Cardiac fibroblast (primary cell): Measurements from ENCODE around the gene MPPED1.

Experiments used
- DNase-seq, 2 donors: peaks; one replicate each; pipeline versions ENCODE4 v3.0.0 to v3.0.0-alpha.2; 2010; ENCODE audit warnings: low read depth in 2 of 2
- H3K4me3 ChIP-seq, 2 donors: replicated peaks in 1 of 2; 1 replicate in 1 of 2; 2 replicates in 1 of 2; pipeline ENCODE4 v1.5.1; 2011; ENCODE audit warnings: low read depth in 2 of 2, low read length in 2 of 2, mild to moderate bottlenecking in 2 of 2, moderate library complexity in 1 of 2
- CTCF ChIP-seq: IDR thresholded peaks from one replicate; pipeline ENCODE4 v1.5.1; 2011; ENCODE audit warnings: low read depth, mild to moderate bottlenecking, low read length, inconsistent platforms

The MPPED1 gene

GRCh38 chr22:43475549-43476076 lies 63.8 kb downstream of the MPPED1 start:
- no peak overlapping the region for H3K4me3 ChIP-seq
- DNase-seq: no peak
- no peak for TF ChIP-seq CTCF

GRCh38 chr22:43476341-43476740 lies 64.5 kb downstream of the MPPED1 start:
- no peak overlapping the region for H3K4me3 ChIP-seq
- no peak for TF ChIP-seq CTCF
- no peak for DNase-seq

- TF ChIP-seq CTCF: no peak
- no peak for DNase-seq
- H3K4me3 ChIP-seq: no peak overlapping the region
Observed at GRCh38 chr22:43476751-43477725, 65.2 kb downstream of the MPPED1 start.

GRCh38 chr22:43477966-43478365 lies 66.2 kb downstream of the MPPED1 start:
- TF ChIP-seq CTCF: no peak
- H3K4me3 ChIP-seq: no peak overlapping the region
- no peak for DNase-seq

GRCh38 chr22:43478621-43479300 lies 66.9 kb downstream of the MPPED1 start:
- H3K4me3 ChIP-seq: no peak overlapping the region
- no peak for TF ChIP-seq CTCF
- DNase-seq: no peak

- no peak for TF ChIP-seq CTCF
- no peak overlapping the region for H3K4me3 ChIP-seq
- DNase-seq: no peak
Observed at GRCh38 chr22:43479301-43479950, 67.6 kb downstream of the MPPED1 start.
